ENCODE data around the gene CCDC154. TPM values are rescaled to one million over a fixed set of nuclear protein-coding genes. Genes with fewer than 3 reads are reported as not detected.

CCDC154 gene
- total RNA-seq, 1 experiment from 2014 or later = not detected

- H2AFZ ChIP-seq (ENCODE audit: low read length) = no peak overlapping the region
- no peaks in the 10 kb centered on the region for H3K27me3 ChIP-seq (ENCODE audit: low read length)
- no peak overlapping the region for H3K27ac ChIP-seq (ENCODE audit: low read length)
- H3K4me2 ChIP-seq (ENCODE audit: low read depth, low read length, poor library complexity, severe bottlenecking) = no peak overlapping the region
- H3K9me2 ChIP-seq (replicated peaks; ENCODE audit: insufficient read depth, low read length) = no peaks in the 10 kb centered on the region
- peaks cover 29% of the 10 kb centered on the region for H3K79me2 ChIP-seq (ENCODE audit: low read length)
- no peaks in the 10 kb centered on the region for H3K9me3 ChIP-seq (ENCODE audit: low read length)
- no peak overlapping the region for H3K4me3 ChIP-seq (ENCODE audit: low read length)
- DNase-seq = no peak
- H3K4me1 ChIP-seq (ENCODE audit: low read length) = peaks cover 25% of the 10 kb centered on the region
- H4K20me1 ChIP-seq (ENCODE audit: insufficient read depth, low read depth, low read length) = no peaks in the 10 kb centered on the region
- no peaks in the 10 kb centered on the region; the same call in 1 of the 2 replicates for H3K36me3 ChIP-seq (ENCODE audit: insufficient read depth, low read length)
- no peak overlapping the region for H3K9ac ChIP-seq (ENCODE audit: low read length)
Measured at GRCh38 chr16:1416521-1416941, 27.8 kb downstream of the CCDC154 start.

DNA sequence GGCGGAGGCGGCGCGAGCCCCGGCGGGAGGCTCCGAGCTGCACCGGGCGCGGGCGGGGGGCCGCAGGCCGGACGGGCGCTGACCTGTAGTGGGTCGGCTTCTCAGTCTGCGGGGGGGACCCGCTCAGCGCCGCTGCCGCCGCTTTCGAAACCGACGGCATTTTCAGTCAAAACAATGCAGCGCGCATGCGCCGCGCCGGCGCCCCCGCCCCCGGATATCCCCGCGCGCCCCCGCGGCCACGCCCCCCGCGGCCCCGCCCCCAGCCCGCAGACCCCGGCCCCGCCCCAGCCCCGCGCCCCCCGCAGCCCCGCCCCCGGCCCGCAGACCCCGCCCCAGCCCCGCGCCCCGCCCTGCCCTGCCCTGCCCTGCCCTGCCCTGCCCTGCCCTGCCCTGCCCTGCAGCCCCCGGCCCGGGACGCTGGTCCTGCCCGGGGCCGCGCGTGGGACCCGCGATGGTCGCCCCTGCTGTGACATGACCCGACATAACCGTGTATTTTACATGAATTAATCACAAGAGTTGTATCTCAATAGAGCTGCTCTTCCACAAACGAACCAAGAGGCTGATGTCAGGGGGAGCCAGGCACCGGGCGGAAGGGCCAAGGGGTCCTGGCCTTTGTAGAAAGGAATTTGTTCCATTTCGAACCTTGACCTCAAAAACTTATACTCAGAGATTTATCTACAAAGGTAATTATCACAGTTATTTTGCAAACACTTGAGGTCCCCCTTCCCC lies 29.7 kb downstream of the CCDC154 start, which contains the start of gene UNKL:
TSS of gene UNKL (minus strand) at position 173 of the 729 bp plus-strand sequence. CDS start at position 160, 13 bp downstream.
- no peaks in the 10 kb centered on the region for H3K27me3 ChIP-seq (ENCODE audit: low read length)
- peaks cover 20% of the 10 kb centered on the region for H3K79me2 ChIP-seq (ENCODE audit: low read length)
- H3K4me2 ChIP-seq (ENCODE audit: low read depth, low read length, poor library complexity, severe bottlenecking) = peak within 1 kb of the TSS; percentile 85
- H3K36me3 ChIP-seq (ENCODE audit: insufficient read depth, low read length) = no peaks in the 10 kb centered on the region; the same call in 1 of the 2 replicates
- H3K9me2 ChIP-seq (replicated peaks; ENCODE audit: insufficient read depth, low read length) = no peaks in the 10 kb centered on the region
- peak within 1 kb of the TSS; percentile 93 for H3K9ac ChIP-seq (ENCODE audit: low read length)
- DNase-seq = peak; percentile 89
- H4K20me1 ChIP-seq (ENCODE audit: insufficient read depth, low read depth, low read length) = no peaks in the 10 kb centered on the region
- peak within 1 kb of the TSS; percentile 87; the same call in 1 of the 2 replicates for H2AFZ ChIP-seq (ENCODE audit: low read length)
- no peaks in the 10 kb centered on the region for H3K9me3 ChIP-seq (ENCODE audit: low read length)
- 0 out of 2 replicates have a peak within 1 kb of the TSS, but pooled peaks have one; percentile 18 for H3K27ac ChIP-seq (ENCODE audit: low read length)
- H3K4me1 ChIP-seq (ENCODE audit: low read length) = peaks cover 20% of the 10 kb centered on the region
- peak within 1 kb of the TSS; percentile 93 for H3K4me3 ChIP-seq (ENCODE audit: low read length)

GRCh38 chr16:1413684-1414531 lies 30.4 kb downstream of the CCDC154 start:
- Histone ChIP-seq H3K27me3 (ENCODE audit: low read length) (no peaks in the 10 kb centered on the region), H3K9ac (ENCODE audit: low read length) (peak overlapping the region; percentile 93), H3K4me3 (ENCODE audit: low read length) (peak overlapping the region; percentile 93), H2AFZ (ENCODE audit: low read length) (peak overlapping the region; percentile 87; the same call in 1 of the 2 replicates), H3K79me2 (ENCODE audit: low read length) (peaks cover 15% of the 10 kb centered on the region), H3K27ac (ENCODE audit: low read length) (0 out of 2 replicates have a peak overlapping the region, but pooled peaks have one; percentile 18), H3K36me3 (ENCODE audit: insufficient read depth, low read length) (no peaks in the 10 kb centered on the region; the same call in 1 of the 2 replicates), H4K20me1 (ENCODE audit: insufficient read depth, low read depth, low read length) (no peaks in the 10 kb centered on the region), H3K4me2 (ENCODE audit: low read depth, low read length, poor library complexity, severe bottlenecking) (peak overlapping the region; percentile 85), H3K9me2 (replicated peaks; ENCODE audit: insufficient read depth, low read length) (no peaks in the 10 kb centered on the region), H3K9me3 (ENCODE audit: low read length) (no peaks in the 10 kb centered on the region), H3K4me1 (ENCODE audit: low read length) (peaks cover 12% of the 10 kb centered on the region)
- DNase-seq = peak; percentile 85

DNA sequence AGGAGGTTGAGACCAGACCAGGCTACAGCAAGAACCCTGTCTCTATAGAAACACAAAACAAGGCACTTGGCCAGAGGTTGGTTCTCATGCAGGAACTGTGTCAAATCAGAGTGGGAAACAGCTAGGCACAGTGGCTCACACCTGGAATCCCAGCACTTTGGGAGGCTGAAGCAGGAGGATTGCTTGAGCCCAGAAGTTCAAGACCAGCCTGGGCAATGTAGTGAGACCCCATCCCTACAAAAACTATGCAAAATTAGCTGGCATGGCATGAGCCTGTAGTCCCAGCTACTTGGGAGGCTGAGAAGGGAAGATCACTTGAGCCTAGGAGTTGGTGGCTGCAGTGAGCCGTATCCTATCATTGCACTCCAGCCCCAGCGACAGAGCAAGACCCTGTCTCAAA lies 31.5 kb downstream of the CCDC154 start:
- Histone ChIP-seq H3K36me3 (ENCODE audit: insufficient read depth, low read length) (no peaks in the 10 kb centered on the region), H3K27ac (ENCODE audit: low read length) (no peak overlapping the region), H3K4me1 (ENCODE audit: low read length) (peaks cover 13% of the 10 kb centered on the region), H3K4me2 (ENCODE audit: low read depth, low read length, poor library complexity, severe bottlenecking) (no peak overlapping the region), H3K79me2 (ENCODE audit: low read length) (peaks cover 8% of the 10 kb centered on the region), H3K9me3 (ENCODE audit: low read length) (no peaks in the 10 kb centered on the region), H4K20me1 (ENCODE audit: insufficient read depth, low read depth, low read length) (peaks cover 4% of the 10 kb centered on the region; the same call in 1 of the 2 replicates), H3K9me2 (replicated peaks; ENCODE audit: insufficient read depth, low read length) (no peaks in the 10 kb centered on the region), H3K9ac (ENCODE audit: low read length) (no peak overlapping the region), H3K4me3 (ENCODE audit: low read length) (no peak overlapping the region), H2AFZ (ENCODE audit: low read length) (no peak overlapping the region), H3K27me3 (ENCODE audit: low read length) (no peaks in the 10 kb centered on the region)
- DNase-seq = no peak

DNA sequence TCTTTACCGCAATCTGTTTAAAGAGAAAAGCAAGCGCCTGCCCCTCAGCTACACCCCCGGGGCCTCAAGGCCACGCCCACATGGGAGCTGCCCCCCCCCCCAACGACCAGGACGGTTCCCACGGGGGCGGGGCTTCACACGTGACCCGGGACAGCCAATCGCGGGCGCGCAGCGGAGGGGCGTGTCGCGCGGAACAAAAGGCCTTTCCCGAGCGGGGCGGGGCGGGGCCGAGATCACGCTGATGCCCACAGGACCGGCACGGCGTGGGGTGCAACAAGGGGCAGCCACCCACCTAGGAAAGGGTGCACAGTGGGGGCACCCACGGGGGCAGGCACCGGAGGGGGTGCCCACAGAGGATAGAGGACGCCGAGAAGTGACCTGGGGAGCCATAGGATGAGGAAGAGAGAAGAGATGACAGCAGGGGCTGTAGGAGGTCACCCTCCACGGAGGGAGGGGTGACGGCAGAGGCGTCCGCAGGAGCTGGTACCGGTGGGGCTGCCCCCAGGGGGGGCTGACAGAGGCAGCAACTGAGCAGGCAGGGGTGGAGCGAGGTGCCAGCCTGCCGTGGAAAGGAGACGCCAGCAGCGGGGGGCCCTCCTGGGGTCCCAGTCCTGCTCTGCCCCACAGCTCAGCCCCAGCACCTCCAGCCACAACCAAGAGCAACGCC lies 36.1 kb downstream of the CCDC154 start:
- H3K9me3 ChIP-seq (ENCODE audit: low read length) = no peaks in the 10 kb centered on the region
- peak overlapping the region; percentile 77 for H3K9ac ChIP-seq (ENCODE audit: low read length)
- H3K4me1 ChIP-seq (ENCODE audit: low read length) = peaks cover 9% of the 10 kb centered on the region
- no peaks in the 10 kb centered on the region for H3K9me2 ChIP-seq (replicated peaks; ENCODE audit: insufficient read depth, low read length)
- no peaks in the 10 kb centered on the region for H3K36me3 ChIP-seq (ENCODE audit: insufficient read depth, low read length)
- H3K4me2 ChIP-seq (ENCODE audit: low read depth, low read length, poor library complexity, severe bottlenecking) = peak overlapping the region; percentile 83
- no peak overlapping the region for H3K27ac ChIP-seq (ENCODE audit: low read length)
- H3K79me2 ChIP-seq (ENCODE audit: low read length) = peaks cover 13% of the 10 kb centered on the region
- H4K20me1 ChIP-seq (ENCODE audit: insufficient read depth, low read depth, low read length) = peaks cover 11% of the 10 kb centered on the region; the same call in 1 of the 2 replicates
- peak overlapping the region; percentile 90; the same call in 1 of the 2 replicates for H2AFZ ChIP-seq (ENCODE audit: low read length)
- peak; percentile 98 for DNase-seq
- H3K27me3 ChIP-seq (ENCODE audit: low read length) = no peaks in the 10 kb centered on the region
- peak overlapping the region; percentile 78 for H3K4me3 ChIP-seq (ENCODE audit: low read length)

DNA sequence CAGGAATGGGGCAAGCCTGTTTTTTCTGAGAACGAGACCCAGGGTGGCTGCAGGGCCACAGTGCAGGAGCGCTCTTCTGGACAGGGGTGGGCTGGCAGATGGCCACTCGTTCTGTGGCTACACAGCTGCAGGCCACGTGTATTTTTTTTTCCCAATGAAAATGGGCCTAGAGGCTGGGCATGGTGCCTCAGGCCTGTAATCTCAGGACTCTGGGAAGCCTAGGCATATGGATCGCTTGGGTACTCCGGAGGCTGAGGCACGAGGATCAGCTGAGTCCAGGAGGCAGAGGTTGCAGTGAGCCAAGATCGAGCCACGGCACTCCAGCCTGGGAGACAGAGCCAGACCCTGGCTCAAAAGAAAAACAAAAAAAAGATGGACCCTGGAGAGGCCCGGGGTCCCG lies 36.6 kb downstream of the CCDC154 start:
- Histone ChIP-seq H3K36me3 (ENCODE audit: insufficient read depth, low read length) (no peaks in the 10 kb centered on the region), H3K9ac (ENCODE audit: low read length) (peak overlapping the region; percentile 53), H3K9me2 (replicated peaks; ENCODE audit: insufficient read depth, low read length) (no peaks in the 10 kb centered on the region), H4K20me1 (ENCODE audit: insufficient read depth, low read depth, low read length) (peaks cover 11% of the 10 kb centered on the region; the same call in 1 of the 2 replicates), H3K27me3 (ENCODE audit: low read length) (no peaks in the 10 kb centered on the region), H3K4me1 (ENCODE audit: low read length) (peaks cover 9% of the 10 kb centered on the region), H3K79me2 (ENCODE audit: low read length) (peaks cover 13% of the 10 kb centered on the region), H3K27ac (ENCODE audit: low read length) (no peak overlapping the region), H3K9me3 (ENCODE audit: low read length) (no peaks in the 10 kb centered on the region), H3K4me2 (ENCODE audit: low read depth, low read length, poor library complexity, severe bottlenecking) (peak overlapping the region; percentile 83), H3K4me3 (ENCODE audit: low read length) (peak overlapping the region; percentile 78), H2AFZ (ENCODE audit: low read length) (no peak overlapping the region)
- no peak for DNase-seq

DNA sequence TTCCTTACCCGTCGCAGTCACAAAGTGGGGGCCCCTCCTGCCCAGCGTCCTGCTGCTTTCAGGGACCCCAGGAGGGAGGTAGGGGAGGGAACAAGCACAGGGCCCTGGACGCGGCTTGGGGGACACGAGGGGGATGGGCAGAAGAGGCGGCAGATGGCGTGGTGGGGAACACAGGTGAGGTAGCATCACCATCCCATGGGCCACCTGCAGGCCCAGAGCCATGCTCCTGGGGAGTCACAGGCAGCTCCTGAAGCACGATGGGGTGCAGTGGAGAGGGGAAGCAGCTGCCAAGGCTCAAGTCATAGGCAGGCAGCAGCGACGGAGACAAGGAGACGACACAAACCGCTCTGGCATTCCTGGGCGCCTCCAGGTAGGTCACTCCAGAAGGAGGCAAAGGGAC lies 40.6 kb downstream of the CCDC154 start:
- H3K79me2 ChIP-seq (ENCODE audit: low read length) = peaks cover 10% of the 10 kb centered on the region
- peaks cover 11% of the 10 kb centered on the region; the same call in 1 of the 2 replicates for H4K20me1 ChIP-seq (ENCODE audit: insufficient read depth, low read depth, low read length)
- no peak overlapping the region for H3K4me3 ChIP-seq (ENCODE audit: low read length)

More for the DNA sequence above, 40.6 kb downstream of the CCDC154 start:
- H3K27ac ChIP-seq (ENCODE audit: low read length) = no peak overlapping the region
- H3K4me2 ChIP-seq (ENCODE audit: low read depth, low read length, poor library complexity, severe bottlenecking) = no peak overlapping the region
- no peak overlapping the region for H3K9ac ChIP-seq (ENCODE audit: low read length)
- no peak for DNase-seq
- no peak overlapping the region for H2AFZ ChIP-seq (ENCODE audit: low read length)
- no peaks in the 10 kb centered on the region for H3K36me3 ChIP-seq (ENCODE audit: insufficient read depth, low read length)
- H3K4me1 ChIP-seq (ENCODE audit: low read length) = peaks cover 8% of the 10 kb centered on the region
- no peaks in the 10 kb centered on the region for H3K27me3 ChIP-seq (ENCODE audit: low read length)
- no peaks in the 10 kb centered on the region for H3K9me2 ChIP-seq (replicated peaks; ENCODE audit: insufficient read depth, low read length)
- H3K9me3 ChIP-seq (ENCODE audit: low read length) = no peaks in the 10 kb centered on the region

Data from Karpas-422 (cell line).